Esophagus muscularis mucosa (tissue), 4 donors: ENCODE data around the gene SIVA1. TPM values are rescaled to one million over a fixed set of nuclear protein-coding genes. Genes with fewer than 3 reads are reported as not detected.

Experiments used
- DNase-seq: peaks from one replicate; pipeline ENCODE4 v3.0.0-alpha.2; 2017; ENCODE audit errors: extremely low spot score
- H3K27ac ChIP-seq, 4 donors: fragments of 200-600 bp; sonication (generic); replicated peaks in 1 of 4; 1 replicate in 3 of 4; 2 replicates in 1 of 4; pipeline ENCODE4 v1.5.1; 2016 to 2019; ENCODE audit warnings: mild to moderate bottlenecking in 1 of 4
- H3K27me3 ChIP-seq, 4 donors: fragments of 200-600 bp; sonication (generic); one replicate each; pipeline versions ENCODE4 v1.5.1 to v1.6.0; 2016 to 2019
- H3K36me3 ChIP-seq, 4 donors: fragments of 200-600 bp; sonication (generic); one replicate each; pipeline ENCODE4 v1.5.1; 2016 to 2019
- H3K4me1 ChIP-seq, 4 donors: fragments of 200-600 bp; sonication (generic); one replicate each; pipeline ENCODE4 v1.5.1; 2016 to 2019
- H3K4me3 ChIP-seq, 4 donors: fragments of 200-600 bp; sonication (generic); 1 replicate in 2 of 4; 2 replicates in 2 of 4; pipeline ENCODE4 v1.5.1; 2016 to 2019; ENCODE audit warnings: mild to moderate bottlenecking in 4 of 4, moderate library complexity in 1 of 4
- H3K9me3 ChIP-seq, 4 donors: fragments of 200-600 bp; sonication (generic); 1 replicate in 3 of 4; 2 replicates in 1 of 4; pipeline ENCODE4 v1.5.1; 2016 to 2019
- EP300 ChIP-seq: sonication (generic); formaldehyde crosslinking; IDR thresholded peaks from one replicate; pipeline ENCODE4 v1.6.1; 2017; ENCODE audit warnings: antibody characterized with exemption
- POLR2A ChIP-seq: fragments of 450-650 bp; IDR thresholded peaks from one replicate; pipeline ENCODE4 v1.6.1; 2017; ENCODE audit warnings: antibody characterized with exemption, moderate library complexity, mild to moderate bottlenecking, low read depth
- POLR2AphosphoS5 ChIP-seq, 2 donors: sonication (generic); formaldehyde crosslinking; IDR thresholded peaks; one replicate each; pipeline ENCODE4 v1.6.1; 2017; ENCODE audit warnings: antibody characterized with exemption in 2 of 2
- WGBS: methylation state at CpG from one replicate; pipeline ENCODE4 v1.1.5; 2018; 5-methylcytosine and 5-hydroxymethylcytosine counted together
- intact Hi-C: fragments of 100-400 bp; cut with DNase I; formaldehyde crosslinking; loops from one replicate; pipeline ENCODE4 v1.15.1; 2023
- total RNA-seq, 4 donors: library from RNA; depleted of rRNA; stranded (reverse); fragments of >200 nt; gene quantifications; one replicate each; pipeline versions ENCODE4 v1.1.0 to v1.2.1, GENCODE V29; 2016
- TF ChIP-seq, protein P1 (sequence below), 3 experiments: fragments of 200-600 bp in 2 of 3; fragments of 450-650 bp in 1 of 3; sonication (generic) in 2 of 3; IDR thresholded peaks; one replicate each; pipeline ENCODE4 v1.5.1; 2017 to 2019; ENCODE audit warnings: antibody characterized with exemption in 3 of 3, mild to moderate bottlenecking in 2 of 3, moderate library complexity in 1 of 3

SIVA1 gene
- total RNA-seq = 100 to 1,000 TPM; 207 to 324 (median 290) TPM

DNA sequence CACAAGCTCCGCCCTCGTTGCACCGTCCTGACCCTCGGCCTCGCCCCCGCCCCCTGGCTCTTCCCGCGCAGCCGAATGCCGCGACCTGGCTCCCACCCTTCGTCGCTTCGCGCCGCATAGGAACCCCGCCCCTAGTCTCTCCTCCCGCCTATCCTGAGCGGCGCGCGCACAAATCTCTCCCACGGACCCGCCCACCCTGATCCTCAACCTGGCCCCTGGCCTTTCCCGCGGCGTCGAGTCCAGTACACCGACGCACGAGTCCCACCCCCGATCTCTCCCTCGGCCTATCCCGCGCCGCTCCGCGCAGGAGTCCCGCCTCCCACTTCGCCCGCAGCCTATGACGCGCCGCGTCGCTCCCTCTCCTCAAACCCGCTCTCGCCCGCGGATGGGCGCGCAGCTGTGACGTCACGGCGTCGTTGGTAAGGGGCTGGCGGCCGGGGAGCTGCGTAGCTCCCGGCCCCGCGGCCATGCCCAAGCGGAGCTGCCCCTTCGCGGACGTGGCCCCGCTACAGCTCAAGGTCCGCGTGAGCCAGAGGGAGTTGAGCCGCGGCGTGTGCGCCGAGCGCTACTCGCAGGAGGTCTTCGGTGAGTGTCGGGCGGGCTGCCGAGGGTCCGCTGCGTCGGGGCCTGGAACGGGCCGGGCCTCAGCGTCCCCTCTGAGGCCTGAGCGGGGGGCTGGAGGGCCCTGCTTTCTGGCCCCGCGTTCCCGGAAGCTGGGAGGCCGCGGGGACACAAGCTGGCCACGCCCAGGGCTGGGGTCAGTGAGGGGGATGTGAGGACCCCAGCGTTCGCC is at the start of gene SIVA1:
Gene SIVA1, plus strand, starts transcription at position 413 of the 793 bp plus-strand sequence. Its CDS starts 55 bp downstream, at position 468.
- H3K27me3 ChIP-seq = no peaks in the 10 kb centered on the region
- intact Hi-C loops = no loop called here
- WGBS = 0% methylated on average over 11 of the region's 95 CpGs
- peaks cover 23 to 51% (median 46%) of the 10 kb centered on the region in 4 donors for H3K4me1 ChIP-seq
- DNase-seq = peak; percentile 100
- H3K9me3 ChIP-seq = no peaks in the 10 kb centered on the region
- TF ChIP-seq POLR2AphosphoS5 (IDR thresholded peaks at IDR 0.05) (peak; percentile 88 to 97), EP300 (no peak), POLR2A (peak; percentile 90)
- TF ChIP-seq, protein P1, sequence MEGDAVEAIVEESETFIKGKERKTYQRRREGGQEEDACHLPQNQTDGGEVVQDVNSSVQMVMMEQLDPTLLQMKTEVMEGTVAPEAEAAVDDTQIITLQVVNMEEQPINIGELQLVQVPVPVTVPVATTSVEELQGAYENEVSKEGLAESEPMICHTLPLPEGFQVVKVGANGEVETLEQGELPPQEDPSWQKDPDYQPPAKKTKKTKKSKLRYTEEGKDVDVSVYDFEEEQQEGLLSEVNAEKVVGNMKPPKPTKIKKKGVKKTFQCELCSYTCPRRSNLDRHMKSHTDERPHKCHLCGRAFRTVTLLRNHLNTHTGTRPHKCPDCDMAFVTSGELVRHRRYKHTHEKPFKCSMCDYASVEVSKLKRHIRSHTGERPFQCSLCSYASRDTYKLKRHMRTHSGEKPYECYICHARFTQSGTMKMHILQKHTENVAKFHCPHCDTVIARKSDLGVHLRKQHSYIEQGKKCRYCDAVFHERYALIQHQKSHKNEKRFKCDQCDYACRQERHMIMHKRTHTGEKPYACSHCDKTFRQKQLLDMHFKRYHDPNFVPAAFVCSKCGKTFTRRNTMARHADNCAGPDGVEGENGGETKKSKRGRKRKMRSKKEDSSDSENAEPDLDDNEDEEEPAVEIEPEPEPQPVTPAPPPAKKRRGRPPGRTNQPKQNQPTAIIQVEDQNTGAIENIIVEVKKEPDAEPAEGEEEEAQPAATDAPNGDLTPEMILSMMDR (IDR thresholded peaks at IDR 0.05) = no peak
- H3K4me3 ChIP-seq = peak within 1 kb of the TSS; percentile 77 to 99 (median 86)
- H3K27ac ChIP-seq = peak within 1 kb of the TSS; percentile 83 to 95 (median 88)
- H3K36me3 ChIP-seq = peaks cover 23 to 29% (median 26%) of the 10 kb centered on the region in 4 donors

DNA sequence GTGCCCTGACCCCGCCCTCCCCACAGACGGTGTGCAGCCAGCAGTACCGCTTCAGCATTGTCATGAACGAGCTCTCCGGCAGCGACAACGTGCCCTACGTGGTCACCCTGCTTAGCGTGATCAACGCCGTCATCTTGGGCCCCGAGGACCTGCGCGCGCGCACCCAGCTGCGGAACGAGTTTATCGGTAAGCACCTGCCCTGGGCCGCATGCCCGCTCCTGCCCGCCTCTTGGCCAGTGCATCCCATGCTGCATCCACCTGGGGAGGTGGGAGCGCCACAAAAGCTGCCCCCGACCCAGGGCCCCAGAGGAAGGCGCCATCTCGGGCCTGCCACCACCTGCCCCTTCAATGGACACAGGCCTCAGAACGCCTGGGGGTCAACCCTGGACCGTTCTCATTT is 49.7 kb upstream of the SIVA1 start:
- Histone ChIP-seq H3K27me3 (no peaks in the 10 kb centered on the region), H3K9me3 (no peaks in the 10 kb centered on the region), H3K4me1 (peaks cover 31 to 57% (median 42%) of the 10 kb centered on the region in 4 donors), H3K36me3 (peaks cover 38 to 64% (median 62%) of the 10 kb centered on the region in 4 donors), H3K27ac (no peak overlapping the region), H3K4me3 (no peak overlapping the region)
- no peak for DNase-seq
- intact Hi-C loops = no loop called here
- WGBS = 95% methylated on average over 23 of the region's 28 CpGs
- no peak for TF ChIP-seq EP300
- TF ChIP-seq POLR2AphosphoS5 (IDR thresholded peaks at IDR 0.05) = no peak
- TF ChIP-seq, protein P1 (IDR thresholded peaks at IDR 0.05) = no peak
- no peak for TF ChIP-seq POLR2A

- peaks cover 38 to 69% (median 64%) of the 10 kb centered on the region in 4 donors for H3K36me3 ChIP-seq
- H3K27ac ChIP-seq = no peak overlapping the region
- no peaks in the 10 kb centered on the region for H3K27me3 ChIP-seq
- DNase-seq = no peak
- H3K4me3 ChIP-seq = no peak overlapping the region
- TF ChIP-seq POLR2A (no peak), EP300 (no peak), POLR2AphosphoS5 (IDR thresholded peaks at IDR 0.05) (no peak)
- TF ChIP-seq, protein P1 (IDR thresholded peaks at IDR 0.05) = no peak
- peaks cover 26 to 57% (median 41%) of the 10 kb centered on the region in 4 donors for H3K4me1 ChIP-seq
- WGBS = 97% methylated on average over 22 of the region's 22 CpGs
- intact Hi-C loops = no loop called here
- H3K9me3 ChIP-seq = no peaks in the 10 kb centered on the region
Observed at GRCh38 chr14:104704252-104704651, 48.7 kb upstream of the SIVA1 start.

- H3K36me3 ChIP-seq = peaks cover 38 to 81% (median 75%) of the 10 kb centered on the region in 4 donors
Observed at GRCh38 chr14:104705340-104706047, 47.5 kb upstream of the SIVA1 start.

More at GRCh38 chr14:104705340-104706047, 47.5 kb upstream of the SIVA1 start:
- Histone ChIP-seq H3K9me3 (no peaks in the 10 kb centered on the region), H3K4me1 (peaks cover 14 to 50% (median 32%) of the 10 kb centered on the region in 4 donors), H3K27ac (no peak overlapping the region), H3K4me3 (no peak overlapping the region), H3K27me3 (no peaks in the 10 kb centered on the region)
- no peak for DNase-seq
- 93% methylated on average over 21 of the region's 21 CpGs for WGBS
- TF ChIP-seq, protein P1 (IDR thresholded peaks at IDR 0.05) = no peak
- TF ChIP-seq EP300 (no peak), POLR2AphosphoS5 (IDR thresholded peaks at IDR 0.05) (no peak), POLR2A (no peak)
- intact Hi-C loops = loop anchor here (5.0 kb wide), 1 partner anchor 38 kb away; no protein-coding TSS in a partner anchor
